DOHH2 (cell line): ENCODE results near the gene SOX11.

Experiments used
- EZH2phosphoT487 ChIP-seq: fragments of 200-600 bp; sonication (generic); IDR thresholded peaks from 2 replicates; pipeline ENCODE4 v1.6.1; 2017; ENCODE audit warnings: borderline replicate concordance, mild to moderate bottlenecking, antibody characterized with exemption, low read length, moderate library complexity, mixed read lengths
- TF ChIP-seq, protein P1 (sequence below): fragments of 200-600 bp; sonication (generic); IDR thresholded peaks from one replicate; pipeline ENCODE4 v1.5.1; 2014; ENCODE audit warnings: antibody characterized with exemption, mild to moderate bottlenecking, low read depth, low read length; ENCODE audit not compliant: poor library complexity, severe bottlenecking

DNA sequence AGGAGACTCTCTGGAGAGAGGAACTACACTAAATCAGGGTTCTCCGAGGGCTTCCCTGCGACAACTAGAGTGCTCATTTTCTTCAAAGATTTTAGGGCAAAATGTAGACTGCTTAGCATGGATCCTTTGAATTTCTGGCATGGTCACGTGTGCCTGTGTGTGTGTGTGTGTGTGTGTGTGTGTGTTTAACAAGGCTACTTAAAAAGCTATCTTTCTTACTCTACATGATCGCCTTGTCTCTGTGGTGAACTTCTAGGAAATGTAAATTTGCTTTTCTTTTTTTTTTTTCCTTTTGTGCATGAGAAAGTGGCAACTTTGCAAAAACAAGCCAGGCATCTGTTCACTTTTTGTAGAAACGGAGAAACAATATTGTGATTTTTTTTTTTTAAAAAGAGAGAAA is 43.9 kb downstream of the SOX11 start:
- TF ChIP-seq, protein P1, sequence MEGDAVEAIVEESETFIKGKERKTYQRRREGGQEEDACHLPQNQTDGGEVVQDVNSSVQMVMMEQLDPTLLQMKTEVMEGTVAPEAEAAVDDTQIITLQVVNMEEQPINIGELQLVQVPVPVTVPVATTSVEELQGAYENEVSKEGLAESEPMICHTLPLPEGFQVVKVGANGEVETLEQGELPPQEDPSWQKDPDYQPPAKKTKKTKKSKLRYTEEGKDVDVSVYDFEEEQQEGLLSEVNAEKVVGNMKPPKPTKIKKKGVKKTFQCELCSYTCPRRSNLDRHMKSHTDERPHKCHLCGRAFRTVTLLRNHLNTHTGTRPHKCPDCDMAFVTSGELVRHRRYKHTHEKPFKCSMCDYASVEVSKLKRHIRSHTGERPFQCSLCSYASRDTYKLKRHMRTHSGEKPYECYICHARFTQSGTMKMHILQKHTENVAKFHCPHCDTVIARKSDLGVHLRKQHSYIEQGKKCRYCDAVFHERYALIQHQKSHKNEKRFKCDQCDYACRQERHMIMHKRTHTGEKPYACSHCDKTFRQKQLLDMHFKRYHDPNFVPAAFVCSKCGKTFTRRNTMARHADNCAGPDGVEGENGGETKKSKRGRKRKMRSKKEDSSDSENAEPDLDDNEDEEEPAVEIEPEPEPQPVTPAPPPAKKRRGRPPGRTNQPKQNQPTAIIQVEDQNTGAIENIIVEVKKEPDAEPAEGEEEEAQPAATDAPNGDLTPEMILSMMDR, result no peak
- TF ChIP-seq EZH2phosphoT487, result no peak
